GM10248 (cell line): ENCODE data around the gene AIFM1.
"Not testable (repeated sequence)": the region's sequence is repeated elsewhere in the genome, so short reads cannot be mapped to it uniquely, and the experiment has no call there.

Experiments used
- CTCF ChIA-PET: fragments of 300-600 bp; sonication (Branson Sonifier 250); formaldehyde crosslinking; extraction: SDS; loops from one replicate; lab custom pipeline; 2021; ENCODE audit warnings: antibody characterized with exemption; lab: Yijun Ruan, JAX
- POLR2A ChIA-PET: fragments of 350-650 bp; sonication (Branson Sonifier 250); formaldehyde crosslinking; extraction: SDS; loops from one replicate; lab custom pipeline; 2020; ENCODE audit warnings: antibody characterized with exemption; lab: Yijun Ruan, JAX
- DNase-seq: peaks from one replicate; pipeline ENCODE4 v3.0.0; 2012; ENCODE audit errors: extremely low spot score
- CTCF ChIP-seq: IDR thresholded peaks from 2 replicates; pipeline ENCODE4 v1.5.1; 2012; ENCODE audit warnings: mild to moderate bottlenecking, low read depth; ENCODE audit errors: extremely low read depth, missing control alignments, control extremely low read depth

AIFM1 gene

GRCh38 chrX:130118441-130119311, 47.0 kb downstream of the AIFM1 start:
- CTCF ChIA-PET: interaction anchor here (0.9 to 9.0 kb wide), 4 partner anchors 26 to 73 kb away, joined by 3 to 92 read pairs (median 6); no protein-coding TSS in a partner anchor
- no peak for TF ChIP-seq CTCF
- no peak for DNase-seq
- POLR2A ChIA-PET: interaction anchor here (1.6 kb wide), 1 partner anchor 27 kb away, joined by 5 read pairs; no protein-coding TSS in a partner anchor

- ChIA-PET CTCF (interaction anchor here (1.0 to 9.0 kb wide), 2 partner anchors 12 to 38 kb away, joined by 3 to 92 read pairs; no protein-coding TSS in a partner anchor), POLR2A (no interaction called here)
Measured at GRCh38 chrX:130117166-130117565, 48.5 kb downstream of the AIFM1 start.

GRCh38 chrX:130115119-130115885, 50.3 kb downstream of the AIFM1 start:
- DNase-seq, POLR2A ChIA-PET: not testable (repeated sequence)
- CTCF ChIA-PET: interaction anchor here (9.0 kb wide), 1 partner anchor 36 kb away, joined by 92 read pairs; no protein-coding TSS in a partner anchor

More at GRCh38 chrX:130117166-130117565, 48.5 kb downstream of the AIFM1 start:
- no peak for DNase-seq
- no peak for TF ChIP-seq CTCF

GRCh38 chrX:130114141-130114588, 51.5 kb downstream of the AIFM1 start:
- ChIA-PET POLR2A (no interaction called here), CTCF (no interaction called here)
- DNase-seq: no peak
- no peak for TF ChIP-seq CTCF

- no peak for DNase-seq
- ChIA-PET POLR2A (no interaction called here), CTCF (interaction anchor here (1.0 to 1.2 kb wide), 2 partner anchors 26 to 31 kb away, joined by 3 read pairs; no protein-coding TSS in a partner anchor)
- TF ChIP-seq CTCF: no peak
Measured at GRCh38 chrX:130111220-130112154, 54.2 kb downstream of the AIFM1 start.
